HTR-8/SVneo (cell line): Measurements from ENCODE around the gene CAMTA1.

Source experiments
- DNase-seq: peaks from one replicate; pipeline ENCODE4 v3.0.0; 2011; ENCODE audit warnings: low spot score, mixed read lengths; ENCODE audit not compliant: insufficient read length
- FAIRE-seq: peaks from 2 replicates; lab custom pipeline; 2011; peaks lifted over from hg19 to GRCh38; lab: Jason Lieb, UNC

CAMTA1 gene

GRCh38 chr1:7535934-7536878 is 751.0 kb downstream of the CAMTA1 start:
- DNase-seq: no peak

GRCh38 chr1:7536891-7537591 is 751.8 kb downstream of the CAMTA1 start:
- FAIRE-seq (no peak), DNase-seq (no peak)

More at GRCh38 chr1:7535934-7536878, 751.0 kb downstream of the CAMTA1 start:
- no peak for FAIRE-seq

GRCh38 chr1:7538033-7538432 is 752.8 kb downstream of the CAMTA1 start:
- peak; percentile 26 for FAIRE-seq
- DNase-seq: no peak

- no peak for FAIRE-seq
- DNase-seq: no peak
Measured at GRCh38 chr1:7538849-7539768, 753.9 kb downstream of the CAMTA1 start.

- no peak for DNase-seq
Measured at GRCh38 chr1:7539769-7540175, 754.5 kb downstream of the CAMTA1 start.

GRCh38 chr1:7540816-7541215 is 755.6 kb downstream of the CAMTA1 start:
- FAIRE-seq (no peak), DNase-seq (no peak)

More at GRCh38 chr1:7539769-7540175, 754.5 kb downstream of the CAMTA1 start:
- no peak for FAIRE-seq

GRCh38 chr1:7541629-7542028 is 756.4 kb downstream of the CAMTA1 start:
- FAIRE-seq: no peak

GRCh38 chr1:7543718-7544090 is 758.5 kb downstream of the CAMTA1 start:
- DNase-seq: no peak
- FAIRE-seq: no peak

More at GRCh38 chr1:7541629-7542028, 756.4 kb downstream of the CAMTA1 start:
- DNase-seq: no peak

GRCh38 chr1:7549277-7550161 is 764.3 kb downstream of the CAMTA1 start:
- DNase-seq: peak; percentile 87
- FAIRE-seq: peak; percentile 36

GRCh38 chr1:7550261-7550865 is 765.1 kb downstream of the CAMTA1 start:
- no peak for FAIRE-seq
- DNase-seq: no peak

- FAIRE-seq (peak; percentile 42), DNase-seq (no peak)
Measured at GRCh38 chr1:7550981-7551380, 765.7 kb downstream of the CAMTA1 start.

GRCh38 chr1:7551442-7551841 is 766.2 kb downstream of the CAMTA1 start:
- DNase-seq: no peak
- FAIRE-seq: no peak

- DNase-seq (peak; percentile 53), FAIRE-seq (no peak)
Measured at GRCh38 chr1:7552402-7552801, 767.1 kb downstream of the CAMTA1 start.

GRCh38 chr1:7553042-7553690 is 767.9 kb downstream of the CAMTA1 start:
- no peak for DNase-seq
- FAIRE-seq: no peak

- DNase-seq (no peak), FAIRE-seq (no peak)
Measured at GRCh38 chr1:7554385-7555235, 769.4 kb downstream of the CAMTA1 start.

- DNase-seq (no peak), FAIRE-seq (no peak)
Measured at GRCh38 chr1:7555391-7556185, 770.3 kb downstream of the CAMTA1 start.
